ENCODE data around the gene RGS3. TPM values are rescaled to one million over a fixed set of nuclear protein-coding genes. Genes with fewer than 3 reads are reported as not detected.
A peak's percentile ranks its signal among the peaks of the same experiment; 100 is the strongest.

Gene RGS3
- total RNA-seq, 2 donors from 2014 or later: 112 to 184 TPM

DNA sequence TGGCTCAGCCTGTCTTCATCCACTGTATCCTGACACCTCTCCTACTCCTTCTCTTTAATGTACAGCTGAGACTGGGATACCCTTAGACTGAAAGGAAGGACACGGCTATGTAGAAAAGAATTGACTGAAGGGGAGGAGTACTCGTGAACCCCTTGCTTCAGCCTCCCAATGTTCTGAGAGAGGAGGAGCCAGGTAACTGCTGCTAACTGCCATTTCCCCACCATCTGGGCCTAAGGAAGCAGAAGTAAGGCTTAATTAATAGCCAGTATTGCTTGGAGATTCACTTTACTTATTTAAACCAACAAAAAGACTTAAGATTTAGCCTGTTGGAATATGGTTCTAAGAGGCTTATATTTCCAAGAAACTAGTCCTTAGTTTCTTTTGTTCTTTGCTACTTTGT lies 18.8 kb upstream of the RGS3 start:
- peaks cover 0 to 10% of the 10 kb centered on the region in 2 donors for H3K4me1 ChIP-seq
- no peak overlapping the region for H3K27ac ChIP-seq
- no peaks in the 10 kb centered on the region for H3K27me3 ChIP-seq
- TF ChIP-seq, protein P1, sequence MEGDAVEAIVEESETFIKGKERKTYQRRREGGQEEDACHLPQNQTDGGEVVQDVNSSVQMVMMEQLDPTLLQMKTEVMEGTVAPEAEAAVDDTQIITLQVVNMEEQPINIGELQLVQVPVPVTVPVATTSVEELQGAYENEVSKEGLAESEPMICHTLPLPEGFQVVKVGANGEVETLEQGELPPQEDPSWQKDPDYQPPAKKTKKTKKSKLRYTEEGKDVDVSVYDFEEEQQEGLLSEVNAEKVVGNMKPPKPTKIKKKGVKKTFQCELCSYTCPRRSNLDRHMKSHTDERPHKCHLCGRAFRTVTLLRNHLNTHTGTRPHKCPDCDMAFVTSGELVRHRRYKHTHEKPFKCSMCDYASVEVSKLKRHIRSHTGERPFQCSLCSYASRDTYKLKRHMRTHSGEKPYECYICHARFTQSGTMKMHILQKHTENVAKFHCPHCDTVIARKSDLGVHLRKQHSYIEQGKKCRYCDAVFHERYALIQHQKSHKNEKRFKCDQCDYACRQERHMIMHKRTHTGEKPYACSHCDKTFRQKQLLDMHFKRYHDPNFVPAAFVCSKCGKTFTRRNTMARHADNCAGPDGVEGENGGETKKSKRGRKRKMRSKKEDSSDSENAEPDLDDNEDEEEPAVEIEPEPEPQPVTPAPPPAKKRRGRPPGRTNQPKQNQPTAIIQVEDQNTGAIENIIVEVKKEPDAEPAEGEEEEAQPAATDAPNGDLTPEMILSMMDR (IDR thresholded peaks at IDR 0.05): no peak
- no peaks in the 10 kb centered on the region for H3K9me3 ChIP-seq
- DNase-seq (ENCODE audit: low spot score): no peak
- H3K4me3 ChIP-seq: no peak overlapping the region
- no peaks in the 10 kb centered on the region for H3K36me3 ChIP-seq

DNA sequence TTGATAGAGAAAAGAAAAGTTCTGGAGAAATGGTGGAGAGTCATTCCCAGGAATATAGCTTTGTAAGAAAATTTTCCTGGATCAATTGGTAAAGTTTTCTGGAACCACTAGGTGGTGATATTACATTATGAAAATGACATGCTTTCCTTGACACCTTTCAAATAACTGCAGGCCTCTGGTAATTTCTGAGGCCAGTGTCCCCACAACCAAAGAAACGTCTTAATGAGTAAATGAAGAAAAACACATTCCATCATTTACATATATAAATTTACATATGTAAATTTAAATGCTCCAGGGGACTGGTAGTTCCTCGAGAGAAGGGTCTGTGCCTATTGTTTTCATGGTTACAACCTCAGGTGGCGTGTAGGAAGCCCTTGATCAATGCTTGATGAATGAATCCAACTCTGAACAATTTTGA lies 17.2 kb upstream of the RGS3 start:
- H3K9me3 ChIP-seq: no peaks in the 10 kb centered on the region
- no peaks in the 10 kb centered on the region for H3K36me3 ChIP-seq
- TF ChIP-seq, protein P1 (IDR thresholded peaks at IDR 0.05): peak; percentile 32 to 74
- peaks cover 0 to 10% of the 10 kb centered on the region in 2 donors for H3K4me1 ChIP-seq
- peak overlapping the region; percentile 19 to 48 for H3K27ac ChIP-seq
- no peak for DNase-seq (ENCODE audit: low spot score)
- no peaks in the 10 kb centered on the region for H3K27me3 ChIP-seq
- H3K4me3 ChIP-seq: no peak overlapping the region

DNA sequence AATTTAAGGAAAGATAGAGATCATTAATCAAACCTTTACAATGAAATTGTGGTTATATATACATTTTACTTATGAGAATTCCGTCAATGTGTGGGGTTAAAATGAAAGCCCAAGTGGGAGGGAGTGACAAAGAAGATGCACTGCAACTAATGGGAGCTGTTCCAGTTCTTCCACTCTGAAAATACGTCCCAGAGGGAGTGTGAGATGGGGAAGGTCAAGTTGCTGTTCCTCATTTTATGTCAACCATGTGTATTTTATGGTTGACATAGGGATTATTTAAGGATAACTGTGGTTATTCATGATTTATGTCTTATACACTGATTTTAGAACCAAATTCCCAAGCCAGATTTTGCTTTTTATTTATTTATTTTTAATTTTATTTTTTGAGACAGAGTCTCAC lies 14.2 kb upstream of the RGS3 start:
- Histone ChIP-seq H3K4me1 (peaks cover 0 to 16% of the 10 kb centered on the region in 2 donors), H3K27ac (peak overlapping the region; percentile 33 to 67)

DNA sequence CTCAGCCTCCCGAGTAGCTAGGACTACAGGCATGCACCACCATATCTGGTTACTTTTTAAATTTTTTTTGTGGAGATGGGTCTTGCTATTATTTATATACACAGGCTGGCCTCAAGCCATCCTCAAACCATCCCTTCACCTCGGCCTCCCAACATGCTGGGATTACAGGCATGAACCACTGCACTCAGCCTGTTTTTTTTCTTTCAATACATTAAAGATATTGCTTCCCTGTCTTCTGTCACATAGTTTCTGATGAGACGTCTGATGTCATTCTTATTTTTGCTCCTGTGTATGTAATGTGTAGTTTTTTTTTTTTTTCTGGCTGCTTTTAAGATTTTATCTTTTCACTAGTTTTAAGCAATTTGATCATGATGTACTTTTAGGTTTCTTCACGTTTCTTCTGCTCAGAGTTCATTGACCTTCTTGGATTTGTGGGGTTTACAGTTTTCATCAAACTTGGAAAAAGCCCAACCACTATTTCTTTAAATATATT lies 11.4 kb upstream of the RGS3 start:
- no peak overlapping the region for H3K4me3 ChIP-seq
- DNase-seq (ENCODE audit: low spot score): no peak
- no peaks in the 10 kb centered on the region for H3K36me3 ChIP-seq
- H3K27me3 ChIP-seq: no peaks in the 10 kb centered on the region
- TF ChIP-seq, protein P1 (IDR thresholded peaks at IDR 0.05): no peak
- peaks cover 0 to 37% of the 10 kb centered on the region in 2 donors for H3K4me1 ChIP-seq
- H3K27ac ChIP-seq: peak overlapping the region; percentile 19 to 49
- no peaks in the 10 kb centered on the region for H3K9me3 ChIP-seq

More for the DNA sequence above, 14.2 kb upstream of the RGS3 start:
- no peaks in the 10 kb centered on the region for H3K9me3 ChIP-seq
- TF ChIP-seq, protein P1 (IDR thresholded peaks at IDR 0.05): no peak
- DNase-seq (ENCODE audit: low spot score): peak; percentile 18
- no peak overlapping the region for H3K4me3 ChIP-seq
- no peaks in the 10 kb centered on the region for H3K27me3 ChIP-seq
- no peaks in the 10 kb centered on the region for H3K36me3 ChIP-seq

DNA sequence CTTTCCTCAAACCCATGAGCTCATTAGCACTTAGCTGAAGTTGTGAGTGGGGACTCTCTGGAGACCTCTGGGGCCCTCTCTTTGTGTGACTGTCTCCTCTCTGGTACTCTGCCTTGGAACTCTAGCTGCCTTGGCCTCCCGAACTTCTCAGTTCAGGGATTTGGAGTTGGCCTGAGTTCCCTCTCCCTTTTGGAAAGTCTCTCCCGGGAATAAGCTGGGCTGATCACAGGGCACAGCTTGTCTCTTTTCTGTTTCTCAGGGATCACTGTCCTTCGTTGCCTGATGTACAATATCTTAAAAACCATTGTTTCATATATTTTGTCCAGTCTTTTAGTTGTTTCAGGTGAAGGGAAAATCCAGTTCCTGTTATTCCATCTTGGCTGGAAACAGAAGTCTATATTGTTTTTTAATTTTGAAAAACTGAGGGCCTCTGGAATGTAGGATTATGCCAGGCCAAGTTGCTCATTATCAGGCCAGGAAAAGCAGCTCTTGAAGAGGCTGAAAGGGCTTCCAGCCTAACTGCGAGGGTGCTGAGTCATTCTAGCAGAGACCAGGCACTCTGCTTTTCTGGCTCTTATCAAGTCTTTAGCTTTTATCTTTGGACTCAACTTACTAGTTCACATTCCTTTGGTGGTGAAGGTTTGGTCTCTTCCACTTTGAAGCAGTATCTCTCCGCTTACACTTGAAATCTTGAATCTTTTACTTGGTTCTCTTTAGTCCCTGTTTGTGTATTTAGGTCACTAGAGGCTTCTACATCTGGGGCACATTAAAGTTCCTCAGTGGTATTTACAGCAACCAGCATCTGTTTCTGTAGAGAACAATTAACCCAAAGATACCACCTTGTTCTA lies 8.4 kb upstream of the RGS3 start:
- H3K4me3 ChIP-seq: no peak overlapping the region
- no peaks in the 10 kb centered on the region for H3K9me3 ChIP-seq
- no peaks in the 10 kb centered on the region for H3K27me3 ChIP-seq
- H3K4me1 ChIP-seq: peaks cover 0 to 34% of the 10 kb centered on the region in 2 donors
- no peaks in the 10 kb centered on the region for H3K36me3 ChIP-seq
- DNase-seq (ENCODE audit: low spot score): peak; percentile 77
- peak overlapping the region; percentile 87 to 88 for H3K27ac ChIP-seq
- TF ChIP-seq, protein P1 (IDR thresholded peaks at IDR 0.05): no peak
